Activated naive CD8-positive, alpha-beta T cell treated with anti-CD3 and anti-CD28 coated beads, Interleukin-2, amount 50 U/mL, for 24 hours (primary cell): ENCODE measurements around the gene IL36RN.

Source experiments
- ATAC-seq: fragments of 150-1000 bp; cut with Tn5 transposase; one replicate; pipeline ENCODE4 v1.10.0; 2021
- DNase-seq: peaks from one replicate; pipeline ENCODE4 v3.0.0; 2021
- H3K27ac Mint-ChIP-seq: one replicate; pipeline ENCODE4 v1.8.0; 2021; ENCODE audit warnings: mild to moderate bottlenecking, mixed read lengths
- H3K27me3 Mint-ChIP-seq: one replicate; pipeline ENCODE4 v1.8.0; 2021; ENCODE audit warnings: mixed read lengths
- H3K36me3 Mint-ChIP-seq: one replicate; pipeline ENCODE4 v1.8.0; 2021; ENCODE audit warnings: low read depth, mixed read lengths
- H3K4me1 Mint-ChIP-seq: one replicate; pipeline ENCODE4 v1.8.0; 2021; ENCODE audit warnings: mixed read lengths
- H3K4me3 Mint-ChIP-seq: one replicate; pipeline ENCODE4 v1.8.0; 2021; ENCODE audit warnings: mild to moderate bottlenecking, moderate library complexity, mixed read lengths
- H3K9me3 Mint-ChIP-seq: one replicate; pipeline ENCODE4 v1.8.0; 2021; ENCODE audit warnings: mixed read lengths

Gene IL36RN

DNA sequence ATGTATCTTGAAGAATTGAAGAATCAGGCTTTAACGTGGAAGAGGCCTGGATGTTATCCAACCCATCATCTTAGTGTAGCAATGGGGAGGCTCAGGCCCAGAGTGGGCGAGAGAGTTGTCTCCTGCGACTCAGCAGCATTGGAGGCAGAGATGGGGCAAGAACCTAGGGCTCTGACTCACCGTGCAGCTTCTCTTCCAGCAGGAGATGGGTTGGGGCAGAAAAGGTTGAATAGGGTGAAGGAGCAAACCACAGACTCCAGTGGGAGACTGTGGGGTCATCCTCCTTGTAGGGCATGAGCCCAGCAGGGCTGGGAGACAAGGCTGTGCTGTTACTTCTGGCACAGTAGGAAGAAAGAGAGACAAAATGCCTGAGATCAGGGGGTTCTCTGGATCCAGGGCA is 1.4 kb downstream of the IL36RN start:
- ATAC-seq = no peak
- H3K4me3 Mint-ChIP-seq = no peak overlapping the region
- peaks cover 10% of the 10 kb centered on the region for H3K9me3 Mint-ChIP-seq
- no peak overlapping the region for H3K27ac Mint-ChIP-seq
- DNase-seq = no peak
- peaks cover 9% of the 10 kb centered on the region for H3K36me3 Mint-ChIP-seq
- H3K4me1 Mint-ChIP-seq = peaks cover 9% of the 10 kb centered on the region
- no peaks in the 10 kb centered on the region for H3K27me3 Mint-ChIP-seq

DNA sequence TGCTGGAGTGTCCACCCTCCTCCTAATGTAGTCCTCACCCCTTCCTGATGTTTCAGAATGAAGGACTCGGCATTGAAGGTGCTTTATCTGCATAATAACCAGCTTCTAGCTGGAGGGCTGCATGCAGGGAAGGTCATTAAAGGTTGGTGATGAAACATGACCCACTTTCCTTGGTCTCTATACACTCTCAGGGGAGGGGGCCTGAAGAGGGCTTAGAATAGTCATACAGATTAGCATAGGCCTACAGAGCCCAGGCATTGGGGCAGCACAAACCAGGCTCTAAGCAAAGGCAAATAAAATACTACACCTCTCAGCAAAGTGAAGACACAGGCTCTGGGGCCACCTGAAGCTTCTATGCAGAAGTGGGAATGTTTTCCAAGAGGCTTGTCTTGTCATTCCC is 1.8 kb downstream of the IL36RN start:
- H3K4me3 Mint-ChIP-seq = no peak overlapping the region

DNA sequence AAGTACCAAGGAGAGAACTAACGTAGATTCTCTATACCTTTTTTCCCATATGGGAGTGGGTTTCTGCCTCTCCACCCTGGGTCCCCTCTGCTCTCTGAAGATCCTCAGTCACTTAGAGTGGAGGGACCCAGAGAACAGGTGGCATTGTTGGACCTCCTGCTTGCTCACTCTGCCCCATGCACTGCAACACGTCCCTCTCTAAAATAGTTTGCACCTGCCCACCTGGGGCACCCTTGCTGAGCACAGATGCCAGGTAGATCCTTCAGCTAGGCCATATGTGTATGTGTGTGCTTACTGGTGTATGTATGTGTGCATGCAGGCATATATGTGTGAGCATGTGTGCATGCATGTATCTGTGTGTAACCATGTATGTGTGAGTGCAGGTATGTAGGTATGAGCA is 2.2 kb downstream of the IL36RN start:
- Mint-ChIP-seq H3K27me3 (no peaks in the 10 kb centered on the region), H3K36me3 (peaks cover 2% of the 10 kb centered on the region), H3K9me3 (peaks cover 4% of the 10 kb centered on the region), H3K4me3 (no peak overlapping the region), H3K4me1 (peaks cover 6% of the 10 kb centered on the region), H3K27ac (no peak overlapping the region)
- DNase-seq (no peak), ATAC-seq (no peak)

More for the DNA sequence above, 1.8 kb downstream of the IL36RN start:
- peaks cover 9% of the 10 kb centered on the region for H3K4me1 Mint-ChIP-seq
- DNase-seq (no peak), ATAC-seq (no peak)
- H3K9me3 Mint-ChIP-seq = peaks cover 7% of the 10 kb centered on the region
- peaks cover 5% of the 10 kb centered on the region for H3K36me3 Mint-ChIP-seq
- H3K27ac Mint-ChIP-seq = no peak overlapping the region
- no peaks in the 10 kb centered on the region for H3K27me3 Mint-ChIP-seq

DNA sequence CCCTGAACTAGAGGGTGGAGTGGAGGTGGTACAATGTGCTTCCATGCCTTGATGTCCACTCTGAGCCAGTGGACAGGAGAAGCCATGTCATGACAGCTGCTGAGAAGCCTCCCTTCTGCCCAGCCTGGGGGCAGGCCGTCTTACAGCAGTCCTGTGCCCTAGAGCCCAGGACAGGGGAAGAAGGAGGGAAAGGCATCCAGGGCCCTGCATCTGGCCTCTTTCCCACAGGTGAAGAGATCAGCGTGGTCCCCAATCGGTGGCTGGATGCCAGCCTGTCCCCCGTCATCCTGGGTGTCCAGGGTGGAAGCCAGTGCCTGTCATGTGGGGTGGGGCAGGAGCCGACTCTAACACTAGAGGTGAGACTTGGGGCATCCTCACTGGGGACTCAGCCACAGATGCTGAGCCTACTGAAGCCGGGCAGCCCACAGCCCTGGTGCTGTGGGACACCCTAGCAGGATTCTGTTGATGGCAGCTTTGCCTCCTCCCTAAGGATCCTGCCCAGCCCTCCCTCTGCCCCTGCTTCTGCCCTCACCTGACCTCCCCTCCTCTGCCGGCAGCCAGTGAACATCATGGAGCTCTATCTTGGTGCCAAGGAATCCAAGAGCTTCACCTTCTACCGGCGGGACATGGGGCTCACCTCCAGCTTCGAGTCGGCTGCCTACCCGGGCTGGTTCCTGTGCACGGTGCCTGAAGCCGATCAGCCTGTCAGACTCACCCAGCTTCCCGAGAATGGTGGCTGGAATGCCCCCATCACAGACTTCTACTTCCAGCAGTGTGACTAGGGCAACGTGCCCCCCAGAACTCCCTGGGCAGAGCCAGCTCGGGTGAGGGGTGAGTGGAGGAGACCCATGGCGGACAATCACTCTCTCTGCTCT is 3.1 kb downstream of the IL36RN start:
- DNase-seq (no peak), ATAC-seq (no peak)
- no peaks in the 10 kb centered on the region for H3K4me1 Mint-ChIP-seq
- no peak overlapping the region for H3K4me3 Mint-ChIP-seq
- H3K27me3 Mint-ChIP-seq = no peaks in the 10 kb centered on the region
- H3K9me3 Mint-ChIP-seq = no peaks in the 10 kb centered on the region
- no peaks in the 10 kb centered on the region for H3K36me3 Mint-ChIP-seq
- no peak overlapping the region for H3K27ac Mint-ChIP-seq

DNA sequence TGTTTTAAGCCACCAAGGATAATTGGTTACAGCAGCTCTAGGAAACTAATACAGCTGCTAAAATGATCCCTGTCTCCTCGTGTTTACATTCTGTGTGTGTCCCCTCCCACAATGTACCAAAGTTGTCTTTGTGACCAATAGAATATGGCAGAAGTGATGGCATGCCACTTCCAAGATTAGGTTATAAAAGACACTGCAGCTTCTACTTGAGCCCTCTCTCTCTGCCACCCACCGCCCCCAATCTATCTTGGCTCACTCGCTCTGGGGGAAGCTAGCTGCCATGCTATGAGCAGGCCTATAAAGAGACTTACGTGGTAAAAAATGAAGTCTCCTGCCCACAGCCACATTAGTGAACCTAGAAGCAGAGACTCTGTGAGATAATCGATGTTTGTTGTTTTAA is 5.3 kb downstream of the IL36RN start:
- DNase-seq (no peak), ATAC-seq (no peak)
- Mint-ChIP-seq H3K27ac (no peak overlapping the region), H3K4me1 (no peaks in the 10 kb centered on the region), H3K27me3 (peaks cover 2% of the 10 kb centered on the region), H3K9me3 (no peaks in the 10 kb centered on the region), H3K4me3 (no peak overlapping the region), H3K36me3 (no peaks in the 10 kb centered on the region)

DNA sequence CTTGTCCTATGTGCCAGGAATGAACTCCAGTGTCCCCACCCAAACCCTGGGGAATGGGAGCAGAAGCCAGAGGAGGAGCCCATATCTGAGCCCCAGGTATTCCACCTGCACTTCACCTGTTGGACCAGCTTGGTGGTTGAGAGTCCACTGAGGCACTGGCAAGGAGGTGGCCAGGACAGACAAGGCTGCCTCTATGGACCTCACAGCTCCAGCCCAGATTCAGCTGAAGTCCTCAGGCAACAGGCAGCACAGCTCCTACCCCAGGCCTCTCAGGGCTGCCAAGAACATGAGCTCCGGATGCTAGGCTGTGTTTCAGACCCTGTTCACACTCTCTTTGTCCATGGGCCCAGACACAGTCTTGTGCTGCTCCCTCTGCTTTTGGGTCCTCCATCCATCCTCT is 5.9 kb downstream of the IL36RN start:
- no peak overlapping the region for H3K4me3 Mint-ChIP-seq
- H3K4me1 Mint-ChIP-seq = no peaks in the 10 kb centered on the region
- H3K36me3 Mint-ChIP-seq = no peaks in the 10 kb centered on the region
- no peaks in the 10 kb centered on the region for H3K9me3 Mint-ChIP-seq
- peaks cover 2% of the 10 kb centered on the region for H3K27me3 Mint-ChIP-seq
- no peak for DNase-seq
- ATAC-seq = no peak
- no peak overlapping the region for H3K27ac Mint-ChIP-seq

DNA sequence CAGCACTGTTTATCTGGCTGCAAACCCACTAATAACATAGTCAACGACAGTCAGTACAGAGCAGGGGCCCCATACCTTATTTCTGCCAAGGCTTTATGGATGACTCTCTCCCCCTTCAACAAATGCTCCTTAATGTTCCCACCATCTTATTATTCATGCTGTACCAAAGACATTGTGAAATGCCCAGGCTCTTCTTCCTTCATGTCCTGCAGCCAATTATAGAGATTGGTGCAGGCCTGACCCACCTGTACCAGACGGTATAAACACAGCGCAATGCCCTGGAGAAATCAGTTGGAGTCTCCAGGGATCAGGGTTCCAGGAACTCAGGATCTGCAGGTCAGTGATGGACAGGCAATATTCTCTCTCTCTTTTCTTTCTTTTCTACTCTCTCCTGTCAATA is 8.7 kb downstream of the IL36RN start, which contains the start of gene IL1F10:
Gene IL1F10 (plus strand): TSS at position 290 of the 400 bp plus-strand sequence. CDS start 4,769 bp downstream, outside the sequence.
- no peaks in the 10 kb centered on the region for H3K9me3 Mint-ChIP-seq
- DNase-seq (no peak), ATAC-seq (no peak)
- no peaks in the 10 kb centered on the region for H3K4me1 Mint-ChIP-seq
- no peak within 1 kb of the TSS for H3K27ac Mint-ChIP-seq
- peaks cover 2% of the 10 kb centered on the region for H3K27me3 Mint-ChIP-seq
- H3K4me3 Mint-ChIP-seq = no peak within 1 kb of the TSS
- no peaks in the 10 kb centered on the region for H3K36me3 Mint-ChIP-seq

DNA sequence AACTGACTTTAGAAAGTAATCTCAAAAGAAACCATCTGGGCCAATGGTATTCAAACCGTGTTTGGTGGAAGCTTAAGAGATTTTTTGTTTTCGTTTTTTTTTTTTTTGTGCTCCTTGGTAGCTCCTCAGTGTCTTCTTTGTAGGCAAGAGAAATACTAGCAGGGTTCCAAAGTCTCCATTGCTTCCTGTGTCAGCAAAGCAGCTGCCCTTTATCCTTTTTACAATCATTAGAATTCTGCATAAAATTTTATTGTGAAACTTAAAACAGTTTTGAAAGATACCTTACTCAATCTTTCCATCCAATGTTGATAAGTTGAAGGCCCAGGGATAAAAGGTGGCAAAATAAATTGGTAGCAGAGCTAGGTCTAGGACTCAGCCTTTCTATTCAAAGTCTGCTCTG is 9.3 kb downstream of the IL36RN start:
- Mint-ChIP-seq H3K27me3 (peaks cover 2% of the 10 kb centered on the region), H3K4me3 (no peak overlapping the region)
- no peak for DNase-seq

DNA sequence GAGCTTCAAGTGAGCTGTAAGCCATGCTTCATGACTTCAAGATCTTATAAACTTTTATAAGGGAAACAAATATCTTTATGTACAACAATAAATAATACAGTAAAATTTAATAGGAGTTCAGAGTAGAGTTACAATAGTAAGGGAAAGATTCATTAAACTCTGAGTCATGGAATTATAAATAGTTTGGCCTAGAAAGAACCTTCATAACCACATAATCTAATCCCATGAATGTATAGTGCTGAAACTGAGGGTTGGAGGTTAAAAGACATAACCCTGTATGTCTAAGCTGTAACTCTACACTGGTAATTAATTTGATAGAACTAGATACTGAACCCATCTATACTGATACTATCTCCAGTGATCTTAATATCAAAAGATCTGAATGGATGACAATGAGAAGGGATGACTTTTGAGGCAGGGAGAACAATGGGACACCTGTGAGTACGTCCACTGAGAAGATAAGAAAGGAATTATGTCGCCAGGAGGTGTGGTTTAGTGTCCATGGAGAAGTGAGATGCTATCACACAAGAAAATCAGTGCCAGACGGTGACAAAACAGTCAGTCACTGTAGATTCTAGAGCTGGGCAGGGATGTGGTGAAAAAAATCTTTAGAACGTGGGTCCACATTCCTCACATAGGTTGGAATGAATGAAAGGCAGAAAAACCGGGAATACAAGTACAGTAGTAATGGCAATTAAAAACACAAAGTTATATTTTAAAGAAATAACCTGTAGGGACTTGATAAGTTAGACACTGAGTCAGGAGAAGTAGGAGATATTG is 9.9 kb downstream of the IL36RN start:
- peaks cover 2% of the 10 kb centered on the region for H3K27me3 Mint-ChIP-seq
- no peak for DNase-seq
- H3K4me3 Mint-ChIP-seq = no peak overlapping the region

More for the DNA sequence above, 9.3 kb downstream of the IL36RN start:
- Mint-ChIP-seq H3K4me1 (no peaks in the 10 kb centered on the region), H3K9me3 (no peaks in the 10 kb centered on the region), H3K27ac (no peak overlapping the region), H3K36me3 (no peaks in the 10 kb centered on the region)
- ATAC-seq = no peak

DNA sequence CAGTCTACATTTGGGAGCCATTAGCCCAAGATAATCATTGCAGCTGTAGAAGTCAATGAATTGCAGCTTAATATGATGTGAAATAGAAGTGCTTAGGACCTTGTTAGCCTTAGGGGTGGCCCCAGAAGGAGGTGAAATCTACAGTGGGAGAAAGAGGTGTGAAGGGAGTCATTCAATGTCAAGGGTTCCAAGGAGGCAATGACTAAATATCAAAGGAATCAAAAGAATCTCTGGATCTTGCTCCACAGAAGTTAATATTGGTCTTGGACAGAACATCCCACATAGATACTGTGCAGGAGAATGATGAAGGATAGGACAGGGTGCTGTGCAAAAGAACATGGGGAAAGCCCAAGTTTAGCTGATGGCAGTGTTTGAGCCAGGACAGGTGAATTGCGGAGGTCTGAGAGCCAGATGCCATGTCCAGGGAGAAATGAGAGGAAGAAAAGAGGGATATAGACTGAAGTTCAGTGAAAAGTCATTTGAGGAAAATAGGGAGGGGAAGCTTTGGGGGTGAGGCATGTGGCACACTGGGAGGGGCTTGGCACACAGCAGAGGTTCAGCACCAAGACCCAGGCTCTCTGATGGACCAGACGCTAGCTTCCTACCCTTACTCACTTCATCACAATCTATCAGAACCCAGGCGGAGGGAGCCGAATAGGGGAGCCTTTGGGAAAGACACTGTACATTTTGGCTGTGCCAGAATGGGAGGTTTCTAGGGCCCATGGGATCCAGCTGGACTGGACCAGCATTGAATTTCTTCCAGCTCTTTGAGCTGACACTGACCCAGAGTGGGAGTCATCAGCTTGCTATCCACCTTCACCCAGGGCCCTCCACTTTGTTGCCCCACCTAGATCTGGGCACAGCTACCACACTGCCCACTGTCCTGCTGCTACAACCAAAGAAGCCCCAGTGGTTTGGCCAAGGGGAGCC is 10.9 kb downstream of the IL36RN start:
- Mint-ChIP-seq H3K36me3 (no peaks in the 10 kb centered on the region), H3K4me1 (peaks cover 3% of the 10 kb centered on the region), H3K9me3 (no peaks in the 10 kb centered on the region), H3K27me3 (peaks cover 2% of the 10 kb centered on the region), H3K4me3 (no peak overlapping the region), H3K27ac (no peak overlapping the region)
- DNase-seq = no peak
- no peak for ATAC-seq

More for the DNA sequence above, 9.9 kb downstream of the IL36RN start:
- H3K36me3 Mint-ChIP-seq = no peaks in the 10 kb centered on the region
- H3K27ac Mint-ChIP-seq = no peak overlapping the region
- H3K9me3 Mint-ChIP-seq = no peaks in the 10 kb centered on the region
- no peaks in the 10 kb centered on the region for H3K4me1 Mint-ChIP-seq
- no peak for ATAC-seq

DNA sequence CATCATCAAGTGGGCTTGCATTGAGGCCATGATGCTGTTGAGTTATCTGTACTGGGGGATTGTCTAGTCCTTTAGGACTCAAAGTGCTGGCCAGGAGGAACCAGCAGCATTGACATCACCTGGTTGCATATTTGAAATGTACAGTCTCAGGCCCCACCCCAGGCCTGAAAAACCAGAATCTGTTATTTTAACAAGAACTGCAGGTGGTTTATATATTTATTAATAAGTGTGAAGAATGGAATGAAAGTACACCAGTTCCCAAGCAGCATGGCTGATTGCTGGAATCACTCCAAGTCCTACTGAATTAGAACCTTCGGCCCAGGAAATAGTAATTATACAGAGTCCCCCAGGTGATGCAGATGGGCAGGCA is 11.6 kb downstream of the IL36RN start:
- ATAC-seq = no peak
- Mint-ChIP-seq H3K9me3 (no peaks in the 10 kb centered on the region), H3K4me1 (peaks cover 8% of the 10 kb centered on the region), H3K4me3 (no peak overlapping the region), H3K27me3 (peaks cover 2% of the 10 kb centered on the region), H3K36me3 (no peaks in the 10 kb centered on the region), H3K27ac (no peak overlapping the region)
- DNase-seq = no peak

DNA sequence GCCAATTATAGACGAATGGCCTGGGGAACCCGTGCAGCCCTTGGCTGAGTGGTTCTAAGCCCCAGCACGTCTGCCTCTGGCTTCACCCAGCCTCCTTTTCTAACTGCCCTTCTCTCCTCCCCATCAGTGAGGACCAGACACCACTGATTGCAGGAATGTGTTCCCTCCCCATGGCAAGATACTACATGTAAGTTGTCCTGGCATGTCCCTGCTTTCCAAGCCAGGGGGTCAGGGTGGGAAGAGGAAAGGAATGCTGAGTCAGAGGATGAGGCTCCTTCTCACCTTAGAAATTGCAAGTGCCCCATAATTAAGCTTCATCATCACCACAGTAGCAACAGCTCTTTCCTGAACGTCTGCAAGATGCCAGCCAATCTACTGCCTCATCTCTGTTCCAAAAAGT is 13.6 kb downstream of the IL36RN start:
- Mint-ChIP-seq H3K4me1 (peaks cover 8% of the 10 kb centered on the region), H3K4me3 (no peak overlapping the region), H3K27ac (no peak overlapping the region), H3K9me3 (no peaks in the 10 kb centered on the region), H3K36me3 (no peaks in the 10 kb centered on the region), H3K27me3 (peaks cover 2% of the 10 kb centered on the region)
- ATAC-seq = no peak
- no peak for DNase-seq

DNA sequence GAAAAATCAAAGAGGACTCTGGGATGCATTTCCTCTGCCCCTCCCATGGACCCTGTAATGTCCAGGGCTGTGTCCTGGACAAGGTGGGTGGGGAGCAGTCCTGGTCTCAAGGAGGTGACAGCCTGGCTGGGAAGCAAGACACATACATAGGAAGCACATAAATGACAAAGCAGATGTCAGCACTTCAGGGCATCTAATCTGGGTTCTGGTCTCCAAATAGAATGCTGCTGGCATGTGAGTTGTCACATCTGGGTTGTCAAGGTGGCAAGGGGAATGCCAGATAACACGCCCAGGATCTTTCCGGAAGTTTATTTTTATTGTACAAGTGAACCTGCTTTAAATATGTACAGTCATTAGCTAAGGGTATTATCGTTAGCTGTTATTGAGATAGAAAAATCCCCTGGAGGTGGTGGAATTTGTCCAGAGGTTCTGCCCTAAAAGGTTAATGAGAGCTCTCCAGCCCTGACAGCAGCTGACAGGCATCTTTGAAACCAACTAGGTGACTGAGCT is 14.4 kb downstream of the IL36RN start:
- no peak for DNase-seq
- Mint-ChIP-seq H3K4me1 (peaks cover 8% of the 10 kb centered on the region), H3K27ac (no peak overlapping the region), H3K36me3 (no peaks in the 10 kb centered on the region), H3K4me3 (no peak overlapping the region), H3K9me3 (no peaks in the 10 kb centered on the region), H3K27me3 (no peaks in the 10 kb centered on the region)
- no peak for ATAC-seq

DNA sequence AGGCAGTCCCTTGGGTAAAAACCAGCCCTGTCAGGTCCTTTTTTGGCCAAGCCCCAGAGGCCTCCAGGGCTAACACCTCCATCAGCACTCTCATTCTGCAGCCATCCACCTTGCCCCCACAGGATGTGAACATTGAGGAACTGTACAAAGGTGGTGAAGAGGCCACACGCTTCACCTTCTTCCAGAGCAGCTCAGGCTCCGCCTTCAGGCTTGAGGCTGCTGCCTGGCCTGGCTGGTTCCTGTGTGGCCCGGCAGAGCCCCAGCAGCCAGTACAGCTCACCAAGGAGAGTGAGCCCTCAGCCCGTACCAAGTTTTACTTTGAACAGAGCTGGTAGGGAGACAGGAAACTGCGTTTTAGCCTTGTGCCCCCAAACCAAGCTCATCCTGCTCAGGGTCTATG is 16.0 kb downstream of the IL36RN start:
- Mint-ChIP-seq H3K27ac (no peak overlapping the region), H3K36me3 (no peaks in the 10 kb centered on the region), H3K27me3 (no peaks in the 10 kb centered on the region), H3K9me3 (no peaks in the 10 kb centered on the region), H3K4me3 (no peak overlapping the region), H3K4me1 (peaks cover 8% of the 10 kb centered on the region)
- DNase-seq (no peak), ATAC-seq (no peak)
